K562 (cell line): ENCODE results near the gene GPATCH4. TPM values are rescaled to one million over a fixed set of nuclear protein-coding genes. Genes with fewer than 3 reads are reported as not detected.

ENCODE experiments used
- ATAC-seq: fragments of 200-7000 bp; cut with Tn5 transposase; 3 replicates; pipeline ENCODE4 v1.9.1; 2020; ENCODE audit warnings: moderate library complexity
- BruUV-seq: library from RNA; stranded (reverse); fragments of 400-500 nt; replicated peaks from 2 replicates; lab custom pipeline; 2021; lab: Mats Ljungman, UMichigan
- CTCF ChIA-PET: fragments of 300-600 bp; formaldehyde crosslinking; extraction: SDS; loops from one replicate; lab custom pipeline; 2021; ENCODE audit warnings: low intra/inter-chr PET ratio; lab: Yijun Ruan, JAX
- POLR2A ChIA-PET: fragments of 300-600, 350-650 bp; sonication (Branson Sonifier 250); formaldehyde crosslinking; extraction: SDS; loops from one replicate; lab custom pipeline; 2021; ENCODE audit warnings: antibody characterized with exemption, inconsistent platforms; lab: Yijun Ruan, JAX
- DNase-seq, 4 experiments: peaks; one replicate each; pipeline versions ENCODE4 v3.0.0 to v3.0.0-alpha.2; 2011 to 2018; ENCODE audit warnings: low spot score in 3 of 4, mixed read lengths in 3 of 4; ENCODE audit errors: extremely low read depth in 1 of 4
- FAIRE-seq: peaks from 2 replicates; lab custom pipeline; 2011; peaks lifted over from hg19 to GRCh38; lab: Jason Lieb, UNC
- H2AFZ ChIP-seq: 2 replicates; pipeline ENCODE4 v1.6.0; 2011; ENCODE audit warnings: low read depth, low read length, control low read depth, inconsistent platforms
- H3K27ac ChIP-seq: fragments of 200-600 bp; 3 replicates; pipeline ENCODE4 v1.8.0; 2011; ENCODE audit warnings: low read depth, mild to moderate bottlenecking, control low read depth, inconsistent platforms, low read length, moderate library complexity, mixed read lengths; ENCODE audit errors: extremely low read depth
- H3K27me3 ChIP-seq, 2 experiments: fragments of 300-600 bp in 1 of 2; 2 replicates in 1 of 2; 3 replicates in 1 of 2; pipeline versions ENCODE4 v1.6.0 to v1.8.0; 2011; ENCODE audit warnings: inconsistent platforms in 2 of 2, low read length in 2 of 2, mild to moderate bottlenecking in 1 of 2, mixed read lengths in 1 of 2, moderate library complexity in 1 of 2; ENCODE audit not compliant: control insufficient read depth in 2 of 2, insufficient read depth in 2 of 2
- H3K36me3 ChIP-seq: fragments of 300-600 bp; 3 replicates; pipeline ENCODE4 v1.8.0; 2011; ENCODE audit warnings: mild to moderate bottlenecking, low read length, inconsistent platforms; ENCODE audit not compliant: control insufficient read depth, insufficient read depth
- H3K4me1 ChIP-seq, 2 experiments: fragments of 200-600 bp in 1 of 2; replicated peaks in 1 of 2; 2 replicates in 1 of 2; 3 replicates in 1 of 2; pipeline versions ENCODE4 v1.5.1 to v1.8.0; 2011; ENCODE audit warnings: inconsistent platforms in 2 of 2, low read length in 2 of 2, mild to moderate bottlenecking in 1 of 2, mixed read lengths in 1 of 2, moderate library complexity in 1 of 2; ENCODE audit not compliant: control insufficient read depth in 2 of 2, insufficient read depth in 2 of 2
- H3K4me2 ChIP-seq: 2 replicates; pipeline ENCODE4 v1.6.1; 2011; ENCODE audit warnings: low read length, control low read depth, inconsistent platforms, mixed read lengths; ENCODE audit not compliant: insufficient read depth
- H3K4me3 ChIP-seq: fragments of 200-600 bp; sonication (generic), shearing (Covaris generic); 2 replicates; pipeline ENCODE4 v1.5.1; 2016; ENCODE audit warnings: control low read depth, inconsistent platforms
- H3K79me2 ChIP-seq: fragments of 200-600 bp; 3 replicates; pipeline ENCODE4 v1.8.0; 2011; ENCODE audit warnings: low read length, inconsistent platforms; ENCODE audit not compliant: control insufficient read depth, insufficient read depth
- H3K9ac ChIP-seq, 2 experiments: 2 replicates each; pipeline versions ENCODE4 v1.6.0 to v1.6.1; 2011; ENCODE audit warnings: low read depth in 2 of 2, low read length in 2 of 2, control low read depth in 1 of 2, inconsistent platforms in 1 of 2, mild to moderate bottlenecking in 1 of 2, mixed read lengths in 1 of 2; ENCODE audit not compliant: insufficient read depth in 1 of 2
- H3K9me1 ChIP-seq: one replicate; pipeline ENCODE4 v1.6.0; 2011; ENCODE audit warnings: inconsistent platforms, mild to moderate bottlenecking, low read length, moderate library complexity; ENCODE audit not compliant: control insufficient read depth, insufficient read depth
- H3K9me3 ChIP-seq: replicated peaks from 2 replicates; pipeline ENCODE4 v1.5.1; 2011; ENCODE audit warnings: low read depth, low read length, inconsistent platforms; ENCODE audit not compliant: control insufficient read depth, insufficient read depth
- H4K20me1 ChIP-seq: replicated peaks from 2 replicates; pipeline ENCODE4 v1.6.1; 2011; ENCODE audit warnings: low read length, inconsistent platforms, mixed read lengths; ENCODE audit not compliant: control insufficient read depth, insufficient read depth
- ATF1 ChIP-seq, 2 experiments: fragments of 450-650 bp in 1 of 2; IDR thresholded peaks; 2 replicates each; pipeline ENCODE4 v1.6.1; 2016; ENCODE audit warnings: missing compliant biosample characterization in 1 of 2, missing genetic modification characterization in 1 of 2
- CEBPB ChIP-seq: fragments of 450-650 bp; IDR thresholded peaks from 2 replicates; pipeline ENCODE4 v1.6.1; 2016; ENCODE audit warnings: missing genetic modification characterization, missing compliant biosample characterization
- GATA2 ChIP-seq: sonication (generic); formaldehyde crosslinking; IDR thresholded peaks from 2 replicates; pipeline ENCODE4 v1.4.0; 2020; ENCODE audit warnings: mild to moderate bottlenecking, missing genetic modification reagents
- HNRNPUL1 ChIP-seq: fragments of 200-400 bp; formaldehyde crosslinking; IDR thresholded peaks from 2 replicates; pipeline ENCODE4 v1.6.1; 2017; ENCODE audit warnings: low read length
- MAX ChIP-seq: sonication (generic); formaldehyde crosslinking; IDR thresholded peaks from 2 replicates; pipeline ENCODE4 v1.9.0; 2022; ENCODE audit warnings: mild to moderate bottlenecking, missing genetic modification reagents
- RBFOX2 ChIP-seq: fragments of 200-400 bp; formaldehyde crosslinking; IDR thresholded peaks from 2 replicates; pipeline ENCODE4 v1.6.1; 2017; ENCODE audit warnings: low read depth, mild to moderate bottlenecking, low read length, moderate library complexity
- U2AF1 ChIP-seq: fragments of 200-400 bp; formaldehyde crosslinking; optimal IDR thresholded peaks from 2 replicates; pipeline ENCODE3; 2017; ENCODE audit warnings: mild to moderate bottlenecking, low read depth, low read length, moderate library complexity
- ZNF780A ChIP-seq: fragments of 250-450 bp; sonication (Bioruptor Pico); IDR thresholded peaks from 2 replicates; pipeline ENCODE4 v1.5.0; 2021; ENCODE audit warnings: mild to moderate bottlenecking
- WGBS: fragments of 100-300 bp; shearing (Covaris generic); methylation state at CpG from one replicate; pipeline ENCODE4 v1.1.6; 2016; ENCODE audit warnings: low coverage, mixed read lengths; ENCODE audit not compliant: insufficient coverage; ENCODE audit errors: missing lambda C conversion rate; 5-methylcytosine and 5-hydroxymethylcytosine counted together
- in situ Hi-C: fragments of 300-500 bp; cut with MboI; formaldehyde crosslinking; loops from 4 replicates; pipeline ENCODE4 v1.15.0; 2018; ENCODE audit warnings: inconsistent platforms, mixed read lengths
- intact Hi-C: fragments of 100-400 bp; cut with micrococcal nuclease; formaldehyde crosslinking; loops from 2 replicates; pipeline ENCODE4 v1.14.2; 2022
- polyA plus RNA-seq, 8 experiments: library from polyadenylated mRNA; depleted of rRNA in 4 of 8; stranded (reverse) in 5 of 8; unstranded in 3 of 8; fragments of >200 nt; fragmentation: Nextera tagmentation in 2 of 8; fragmentation: Illumina TruSeq in 1 of 8; extraction: Ambion mirVana in 2 of 8; extraction: Trizol in 1 of 8; gene quantifications; 2 replicates each; pipeline versions ENCODE4 v1.2.1 to v1.2.3, GENCODE V29; 2011 to 2014; ENCODE audit warnings: inconsistent platforms in 1 of 8, missing spikeins in 1 of 8
- total RNA-seq, 7 experiments: library from RNA; depleted of rRNA in 6 of 7; stranded (reverse); fragments of >200 nt in 6 of 7; fragmentation: Illumina TruSeq in 2 of 7; extraction: Trizol in 2 of 7; gene quantifications; 2 replicates each; pipeline versions ENCODE4 v1.2.1 to v1.2.3, GENCODE V29; 2011 to 2021; ENCODE audit warnings: low replicate concordance in 1 of 7

The GPATCH4 gene
- total and polyA plus RNA-seq, 9 of the 15 experiments (the other 6 are each of a cell fraction or from before 2014, with no cell fraction given): 43.7 to 105 (median 76.5) TPM

- TF ChIP-seq RBFOX2: peak; percentile 6; the same call in 1 of the 2 replicates
- TF ChIP-seq HNRNPUL1: no peak
- no peak for TF ChIP-seq ATF1 (CRISPR knock-in tag; IDR thresholded peaks at IDR 0.05)
- TF ChIP-seq ATF1 (tag; IDR thresholded peaks at IDR 0.05): no peak
- no peak for TF ChIP-seq U2AF1
- no peak for TF ChIP-seq GATA2 (CRISPR knock-in tag)
- TF ChIP-seq ZNF780A: no peak
- TF ChIP-seq CEBPB (tag): no peak
- no peak for TF ChIP-seq MAX (CRISPR knock-in tag)
- no TSS peak for BruUV-seq
- WGBS: 91% methylated on average over 8 of the region's 8 CpGs
- FAIRE-seq (no peak), ATAC-seq (no peak), DNase-seq (no peak)
- ChIA-PET CTCF (no interaction called here), POLR2A (interaction anchor here (0.6 to 1.9 kb wide), 8 partner anchors 8 to 869 kb away, joined by 3 to 6 read pairs (median 3); partner anchors contain the start of gene GPATCH4)
- no peaks in the 10 kb centered on the region for H3K9me1 ChIP-seq
- peaks cover 32% of the 10 kb centered on the region for H3K79me2 ChIP-seq
- H3K9me3 ChIP-seq: no peaks in the 10 kb centered on the region
- peaks cover 66% of the 10 kb centered on the region for H3K36me3 ChIP-seq
- no peak overlapping the region for H3K27ac ChIP-seq
- intact Hi-C loops: no loop called here
- H3K4me1 ChIP-seq: peaks cover 7 to 15% of the 10 kb centered on the region in 2 experiments; a peak in 4 of 5 replicates
- no peak overlapping the region; a peak in 1 of 4 replicates for H3K9ac ChIP-seq
- no peak overlapping the region for H3K4me3 ChIP-seq
- H2AFZ ChIP-seq: no peak overlapping the region
- H3K27me3 ChIP-seq: no peaks in the 10 kb centered on the region
- in situ Hi-C loops: no loop called here
- H4K20me1 ChIP-seq: no peaks in the 10 kb centered on the region
- H3K4me2 ChIP-seq: no peak overlapping the region
Observed at GRCh38 chr1:156593661-156593989, 7.7 kb downstream of the GPATCH4 start.
